HG03064 (cell line): ENCODE data around the gene NGF.
"Not testable (repeated sequence)": the region's sequence is repeated elsewhere in the genome, so short reads cannot be mapped to it uniquely, and the experiment has no call there.

Source experiments
- ATAC-seq: cut with Tn5 transposase; IDR thresholded peaks from one replicate; pipeline ENCODE4 v1.9.1; 2021; ENCODE audit warnings: low read depth; ENCODE audit not compliant: unreplicated experiment

Gene NGF

GRCh38 chr1:115337633-115338456 is at the start of gene NGF:
Gene NGF (minus strand): TSS chr1:115338249. CDS start chr1:115286795, 51,454 bp downstream.
- no peak for ATAC-seq

DNA sequence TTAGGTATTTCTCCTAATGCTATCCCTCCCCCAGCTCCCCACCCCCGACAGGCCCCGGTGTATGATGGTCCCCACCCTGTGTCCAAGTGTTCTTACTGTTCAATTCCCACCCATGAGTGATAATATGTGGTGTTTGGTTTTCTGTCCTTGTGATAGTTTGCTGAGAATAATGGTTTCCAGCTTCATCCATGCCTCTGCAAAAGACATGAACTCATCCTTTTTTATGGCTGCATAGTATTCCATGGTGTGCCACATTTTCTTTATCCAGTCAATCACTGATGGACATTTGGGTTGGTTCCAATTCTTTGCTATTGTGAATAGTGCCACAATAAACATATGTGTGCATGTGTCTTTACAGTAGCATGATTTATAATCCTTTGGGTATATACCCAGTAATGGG is 45.4 kb upstream of the NGF start:
- not testable (repeated sequence) for ATAC-seq

GRCh38 chr1:115379943-115380342 is 41.9 kb upstream of the NGF start:
- ATAC-seq: no peak

GRCh38 chr1:115377411-115377810 is 39.4 kb upstream of the NGF start:
- no peak for ATAC-seq

- no peak for ATAC-seq
Observed at GRCh38 chr1:115374598-115374997, 36.5 kb upstream of the NGF start.

GRCh38 chr1:115373305-115373704 is 35.3 kb upstream of the NGF start:
- no peak for ATAC-seq

DNA sequence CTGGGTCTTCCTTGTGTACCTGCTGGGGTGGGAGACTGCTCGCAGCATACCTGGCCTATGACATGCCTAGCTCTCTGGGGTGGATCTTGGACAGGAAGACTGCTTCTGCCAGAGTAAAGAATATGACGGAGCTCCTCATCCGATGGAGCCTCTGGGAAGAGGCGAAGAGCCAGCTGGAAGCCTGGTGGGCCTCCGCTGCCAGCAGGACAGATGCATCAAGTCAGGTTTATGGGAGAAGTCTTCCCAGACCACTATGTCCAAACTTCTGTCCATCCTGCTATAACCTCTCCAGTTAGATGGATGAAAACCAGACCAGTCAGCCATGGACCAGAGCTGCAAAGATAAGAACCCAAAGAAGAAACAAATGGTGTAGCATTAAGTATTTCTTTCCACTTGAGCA is 27.7 kb upstream of the NGF start:
- no peak for ATAC-seq

DNA sequence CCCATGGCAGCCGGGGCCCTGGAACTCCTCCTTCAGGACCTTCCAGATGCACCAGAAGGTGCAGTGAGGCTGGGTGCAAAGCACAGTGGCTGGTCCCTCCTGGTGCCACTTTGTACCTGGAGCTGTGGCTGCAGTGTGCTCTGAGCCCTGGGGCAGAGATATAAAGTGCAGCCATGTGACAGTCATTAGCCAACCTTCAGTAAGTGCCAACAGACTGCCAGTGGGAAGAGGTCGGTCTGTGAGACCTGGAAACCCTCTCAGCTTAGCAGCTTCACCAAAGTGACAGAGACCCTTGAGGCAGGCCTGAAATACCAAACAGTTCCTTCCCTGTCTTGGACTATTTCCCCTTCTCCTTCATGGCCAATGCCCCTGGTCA is 26.7 kb upstream of the NGF start:
- no peak for ATAC-seq

DNA sequence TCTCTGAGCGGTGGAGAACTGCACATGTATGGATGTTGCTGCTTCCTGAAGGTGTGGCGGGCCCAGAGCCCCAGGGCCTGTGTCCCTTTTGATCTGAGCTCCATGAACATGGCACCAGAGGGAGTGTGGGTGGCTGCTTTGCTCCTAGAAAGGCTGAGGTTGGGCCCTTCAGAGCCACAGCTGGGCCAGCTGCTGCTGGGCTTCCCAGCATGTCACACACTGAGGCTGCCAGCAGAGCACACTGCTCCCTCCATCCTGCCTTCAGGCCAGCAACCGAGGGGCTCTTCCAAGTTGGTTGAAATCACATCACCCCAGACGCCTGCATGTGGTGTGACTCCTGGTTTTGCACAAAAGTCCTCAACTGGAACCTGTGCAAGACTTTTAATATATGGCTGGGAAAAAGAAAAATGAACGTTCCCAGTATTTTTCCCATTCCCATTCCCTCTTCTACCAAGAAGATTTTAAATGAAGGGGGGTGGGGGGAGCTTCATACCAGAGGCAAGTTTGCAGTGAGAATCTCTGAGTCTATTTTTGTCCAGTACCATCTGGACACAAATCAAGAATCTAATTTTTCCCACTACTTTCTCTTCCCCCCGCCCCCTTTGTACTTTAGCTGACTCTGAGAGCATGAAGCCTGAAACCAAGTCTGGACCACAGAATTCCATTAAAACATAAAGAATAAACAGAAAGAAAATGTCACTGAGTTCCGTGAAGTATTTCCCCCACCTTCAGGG is 26.2 kb upstream of the NGF start:
- no peak for ATAC-seq

GRCh38 chr1:115363171-115363570 is 25.1 kb upstream of the NGF start:
- no peak for ATAC-seq

- not testable (repeated sequence) for ATAC-seq
Observed at GRCh38 chr1:115360505-115361129, 22.6 kb upstream of the NGF start.

- ATAC-seq: not testable (repeated sequence)
Observed at GRCh38 chr1:115359787-115360452, 21.9 kb upstream of the NGF start.

DNA sequence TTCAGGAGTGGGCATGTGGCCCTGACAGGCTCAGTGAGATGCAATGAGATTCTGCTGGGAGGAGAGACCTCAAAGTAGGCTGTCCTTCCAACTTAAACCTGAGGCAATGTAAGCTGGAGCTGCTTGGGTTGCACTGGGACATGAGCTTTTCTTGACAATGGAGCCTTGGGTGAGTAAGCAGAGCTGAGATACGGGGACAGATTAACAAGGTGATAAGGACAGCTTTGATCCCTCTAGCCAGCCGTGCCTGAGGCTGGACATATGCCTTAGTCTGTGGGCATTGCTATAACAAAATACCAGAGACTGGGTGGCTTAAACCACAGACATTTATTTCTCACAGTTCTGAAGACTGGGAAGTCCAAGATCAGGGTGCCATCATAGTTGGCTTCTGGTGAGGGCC is 18.3 kb upstream of the NGF start:
- no peak for ATAC-seq

DNA sequence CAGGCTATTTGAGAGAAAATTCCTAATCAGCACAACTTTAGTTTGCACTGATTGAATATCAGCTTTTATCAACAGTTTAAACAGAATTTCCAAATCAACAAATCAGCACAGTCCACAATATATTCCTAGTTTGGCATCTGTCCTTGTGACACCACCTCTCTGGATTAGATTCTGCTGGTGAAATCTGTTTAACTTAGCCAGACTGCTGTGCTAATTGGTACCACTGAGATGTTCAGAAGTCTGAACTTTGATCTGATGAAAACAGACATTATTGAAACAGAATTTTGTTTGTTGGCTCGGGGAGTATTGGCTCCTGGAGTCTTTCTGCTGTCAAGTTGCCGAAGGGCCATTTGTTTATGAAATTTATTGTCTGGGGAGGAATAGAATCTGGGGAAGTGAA is 17.0 kb upstream of the NGF start:
- no peak for ATAC-seq

DNA sequence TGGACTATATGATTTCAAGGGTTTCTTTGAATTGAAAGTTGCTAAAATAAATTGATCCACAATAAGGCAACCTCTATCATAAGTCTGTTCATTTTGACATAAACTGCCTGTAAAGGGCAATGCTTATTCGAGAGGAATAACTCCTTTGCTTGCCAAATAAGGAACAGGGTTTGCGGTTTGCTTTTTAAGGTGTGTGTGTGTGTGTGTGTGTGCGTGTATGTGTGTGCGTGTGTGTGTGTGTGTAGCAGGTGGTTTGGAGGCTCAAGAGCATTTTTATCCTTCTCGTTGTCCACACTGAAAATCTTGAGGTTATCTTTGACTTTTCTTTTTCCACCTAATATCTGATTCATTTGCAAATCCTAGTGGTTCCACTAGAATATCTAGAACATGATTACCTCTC is 13.1 kb upstream of the NGF start:
- ATAC-seq: no peak

- ATAC-seq: no peak
Observed at GRCh38 chr1:115348636-115349035, 10.6 kb upstream of the NGF start.

- ATAC-seq: no peak
Observed at GRCh38 chr1:115347282-115347681, 9.2 kb upstream of the NGF start.

- no peak for ATAC-seq
Observed at GRCh38 chr1:115343200-115343737, 5.2 kb upstream of the NGF start.

GRCh38 chr1:115341948-115342347 is 3.9 kb upstream of the NGF start:
- no peak for ATAC-seq

- no peak for ATAC-seq
Observed at GRCh38 chr1:115340879-115341278, 2.8 kb upstream of the NGF start.

DNA sequence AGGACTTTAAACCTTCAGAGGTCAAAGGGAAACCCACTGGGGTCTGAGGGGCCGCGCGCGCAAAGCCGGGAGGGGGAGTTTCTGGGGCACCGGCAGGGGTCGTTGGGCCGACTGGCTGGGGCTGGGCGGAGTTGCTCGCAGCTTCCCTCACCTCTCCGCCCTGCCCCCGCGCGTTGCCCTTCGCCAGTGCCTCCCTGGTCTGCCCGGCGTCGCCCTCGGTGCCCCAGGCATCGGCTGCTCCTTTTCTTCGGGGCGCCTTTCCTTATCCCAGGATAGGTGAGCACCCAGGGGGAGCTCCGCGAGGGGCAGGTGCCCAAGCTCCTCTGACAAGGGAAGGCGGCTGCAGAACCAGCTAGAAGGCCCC is 390 bp upstream of the NGF start:
- no peak for ATAC-seq
